ENCODE measurements around the gene GLTP. TPM values are rescaled to one million over a fixed set of nuclear protein-coding genes. Genes with fewer than 3 reads are reported as not detected.
A peak's percentile ranks its signal among the peaks of the same experiment; 100 is the strongest.

The GLTP gene
- total and polyA plus RNA-seq, 2 experiments from 2014 or later: 28.4 to 33.4 TPM

DNA sequence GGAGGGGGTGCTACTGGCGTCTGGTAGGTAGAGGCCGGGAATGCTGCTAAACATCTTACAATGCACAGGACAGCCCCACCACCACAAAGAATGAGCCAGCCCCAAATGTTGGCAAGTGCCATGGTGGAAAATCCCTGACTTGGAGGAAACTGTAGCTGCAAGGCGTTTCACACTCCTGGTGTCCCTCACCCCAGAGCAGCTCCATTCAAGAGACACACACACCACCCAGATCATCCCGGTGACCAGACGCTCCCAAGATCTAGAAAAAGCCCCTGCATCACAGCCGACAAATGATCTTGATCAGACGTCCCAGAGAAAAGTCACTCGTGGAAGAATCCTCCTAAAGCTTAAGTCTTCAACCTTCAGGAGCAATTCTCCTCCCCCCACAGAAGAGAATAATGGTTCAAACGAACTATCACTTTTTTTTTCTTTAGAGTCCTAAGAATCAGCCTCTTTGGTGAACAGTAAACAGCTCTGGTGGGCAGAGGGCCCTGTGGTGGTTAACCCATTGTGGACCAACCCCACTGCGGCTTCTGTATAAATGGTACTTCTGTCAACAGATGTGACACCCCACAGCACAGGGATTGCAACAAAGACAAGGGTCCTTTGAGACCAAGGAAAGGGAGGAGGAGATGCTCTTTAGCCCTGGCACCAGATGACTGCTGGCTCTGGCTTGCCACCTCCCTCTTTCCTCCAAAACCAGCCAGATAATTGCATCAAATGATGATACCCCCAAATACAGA is 2.7 kb downstream of the GLTP start:
- DNase-seq (ENCODE audit: low spot score): no peak
- Histone ChIP-seq H4K20me1 (ENCODE audit: insufficient read depth, poor library complexity, severe bottlenecking) (no peaks in the 10 kb centered on the region), H3K36me3 (replicated peaks; ENCODE audit: insufficient read depth, low read depth) (no peaks in the 10 kb centered on the region), H2AFZ (no peak overlapping the region), H3K27ac (no peak overlapping the region), H3K79me2 (peaks cover 55% of the 10 kb centered on the region), H3K4me2 (peak overlapping the region; percentile 41), H3K9me2 (replicated peaks; ENCODE audit: insufficient read depth) (no peaks in the 10 kb centered on the region), H3K27me3 (no peaks in the 10 kb centered on the region), H3K4me3 (no peak overlapping the region), H3K4me1 (ENCODE audit: insufficient read depth) (peaks cover 21% of the 10 kb centered on the region), H3K9me3 (ENCODE audit: low read depth) (no peaks in the 10 kb centered on the region)
- TF ChIP-seq, protein P1, sequence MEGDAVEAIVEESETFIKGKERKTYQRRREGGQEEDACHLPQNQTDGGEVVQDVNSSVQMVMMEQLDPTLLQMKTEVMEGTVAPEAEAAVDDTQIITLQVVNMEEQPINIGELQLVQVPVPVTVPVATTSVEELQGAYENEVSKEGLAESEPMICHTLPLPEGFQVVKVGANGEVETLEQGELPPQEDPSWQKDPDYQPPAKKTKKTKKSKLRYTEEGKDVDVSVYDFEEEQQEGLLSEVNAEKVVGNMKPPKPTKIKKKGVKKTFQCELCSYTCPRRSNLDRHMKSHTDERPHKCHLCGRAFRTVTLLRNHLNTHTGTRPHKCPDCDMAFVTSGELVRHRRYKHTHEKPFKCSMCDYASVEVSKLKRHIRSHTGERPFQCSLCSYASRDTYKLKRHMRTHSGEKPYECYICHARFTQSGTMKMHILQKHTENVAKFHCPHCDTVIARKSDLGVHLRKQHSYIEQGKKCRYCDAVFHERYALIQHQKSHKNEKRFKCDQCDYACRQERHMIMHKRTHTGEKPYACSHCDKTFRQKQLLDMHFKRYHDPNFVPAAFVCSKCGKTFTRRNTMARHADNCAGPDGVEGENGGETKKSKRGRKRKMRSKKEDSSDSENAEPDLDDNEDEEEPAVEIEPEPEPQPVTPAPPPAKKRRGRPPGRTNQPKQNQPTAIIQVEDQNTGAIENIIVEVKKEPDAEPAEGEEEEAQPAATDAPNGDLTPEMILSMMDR (IDR thresholded peaks at IDR 0.05; ENCODE audit: poor library complexity): no peak
- no peak for TF ChIP-seq EZH2phosphoT487 (IDR thresholded peaks at IDR 0.05; ENCODE audit: low read depth, severe bottlenecking, unreplicated experiment)
- TF ChIP-seq EZH2 (IDR thresholded peaks at IDR 0.05; ENCODE audit: borderline replicate concordance): no peak
- WGBS (ENCODE audit: low lambda C conversion rate, missing lambda C conversion rate): 54% methylated on average over 10 of the region's 10 CpGs

GRCh38 chr12:109876406-109876805 is 3.9 kb downstream of the GLTP start:
- TF ChIP-seq, protein P1 (IDR thresholded peaks at IDR 0.05; ENCODE audit: poor library complexity): no peak
- no peak for TF ChIP-seq EZH2phosphoT487 (IDR thresholded peaks at IDR 0.05; ENCODE audit: low read depth, severe bottlenecking, unreplicated experiment)
- TF ChIP-seq EZH2 (IDR thresholded peaks at IDR 0.05; ENCODE audit: borderline replicate concordance): no peak
- Histone ChIP-seq H3K36me3 (replicated peaks; ENCODE audit: insufficient read depth, low read depth) (no peaks in the 10 kb centered on the region), H3K4me3 (no peak overlapping the region), H2AFZ (no peak overlapping the region), H4K20me1 (ENCODE audit: insufficient read depth, poor library complexity, severe bottlenecking) (no peaks in the 10 kb centered on the region), H3K27ac (peak overlapping the region; percentile 64), H3K9me3 (ENCODE audit: low read depth) (no peaks in the 10 kb centered on the region), H3K4me2 (no peak overlapping the region), H3K9me2 (replicated peaks; ENCODE audit: insufficient read depth) (no peaks in the 10 kb centered on the region), H3K27me3 (no peaks in the 10 kb centered on the region), H3K79me2 (peaks cover 57% of the 10 kb centered on the region), H3K4me1 (ENCODE audit: insufficient read depth) (peaks cover 29% of the 10 kb centered on the region)
- no peak for DNase-seq (ENCODE audit: low spot score)

DNA sequence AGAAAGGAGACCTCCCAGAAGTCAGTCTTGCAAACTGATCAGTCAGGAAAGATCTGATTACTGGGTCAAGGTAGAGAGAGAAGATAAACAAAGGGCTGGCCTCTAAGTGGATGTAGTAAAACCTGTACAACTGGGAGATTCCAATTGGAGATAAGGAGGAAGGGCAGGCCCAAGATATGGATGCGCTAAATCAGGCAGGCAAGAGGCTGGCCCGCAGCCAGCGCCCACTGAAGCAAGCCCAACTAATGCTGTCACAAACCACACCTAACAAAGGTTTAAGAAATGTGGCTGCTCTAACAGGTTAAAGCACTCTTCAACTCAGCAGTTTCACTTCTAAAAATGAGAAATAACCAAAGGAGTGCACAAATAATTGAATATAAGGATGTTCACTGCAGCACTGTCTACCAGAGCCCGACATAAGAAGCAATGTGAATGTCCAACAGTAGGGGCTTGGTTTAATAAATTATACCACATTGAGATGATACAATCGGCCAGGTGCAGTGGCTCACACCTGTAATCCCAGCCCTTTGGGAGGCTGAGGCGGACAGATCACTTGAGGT is 4.7 kb downstream of the GLTP start:
- H3K4me2 ChIP-seq: peak overlapping the region; percentile 42
- H3K27me3 ChIP-seq: no peaks in the 10 kb centered on the region
- H3K36me3 ChIP-seq (replicated peaks; ENCODE audit: insufficient read depth, low read depth): no peaks in the 10 kb centered on the region
- H3K9me2 ChIP-seq (replicated peaks; ENCODE audit: insufficient read depth): no peaks in the 10 kb centered on the region
- peak; percentile 60 for DNase-seq (ENCODE audit: low spot score)
- no peak for TF ChIP-seq EZH2 (IDR thresholded peaks at IDR 0.05; ENCODE audit: borderline replicate concordance)
- TF ChIP-seq, protein P1 (IDR thresholded peaks at IDR 0.05; ENCODE audit: poor library complexity): no peak
- peaks cover 24% of the 10 kb centered on the region for H3K4me1 ChIP-seq (ENCODE audit: insufficient read depth)
- WGBS (ENCODE audit: low lambda C conversion rate, missing lambda C conversion rate): 60% methylated on average over 6 of the region's 6 CpGs
- peak overlapping the region; percentile 64 for H3K27ac ChIP-seq
- H3K79me2 ChIP-seq: peaks cover 57% of the 10 kb centered on the region
- H3K9me3 ChIP-seq (ENCODE audit: low read depth): no peaks in the 10 kb centered on the region
- H3K4me3 ChIP-seq: no peak overlapping the region
- no peaks in the 10 kb centered on the region for H4K20me1 ChIP-seq (ENCODE audit: insufficient read depth, poor library complexity, severe bottlenecking)
- H2AFZ ChIP-seq: no peak overlapping the region
